Esophagus squamous epithelium (tissue), 5 donors: ENCODE data around the gene ACSF2. TPM values are rescaled to one million over a fixed set of nuclear protein-coding genes. Genes with fewer than 3 reads are reported as not detected.

ENCODE experiments used
- DNase-seq: peaks from one replicate; lab custom pipeline; 2025; lab: John Stamatoyannopoulos, UW
- H3K27ac ChIP-seq, 4 donors: fragments of 200-600 bp; sonication (generic); one replicate each; pipeline ENCODE4 v1.5.1; 2016 to 2019; ENCODE audit warnings: mild to moderate bottlenecking in 1 of 4
- H3K27me3 ChIP-seq, 4 donors: fragments of 200-600 bp; sonication (generic); 1 replicate in 3 of 4; 2 replicates in 1 of 4; pipeline versions ENCODE4 v1.5.1 to v1.6.0; 2017 to 2021; ENCODE audit warnings: antibody characterized with exemption in 1 of 4
- H3K36me3 ChIP-seq, 3 donors: fragments of 200-600 bp; sonication (generic); one replicate each; pipeline ENCODE4 v1.5.1; 2016 to 2019
- H3K4me1 ChIP-seq, 3 donors: fragments of 200-600 bp; sonication (generic); one replicate each; pipeline ENCODE4 v1.5.1; 2017 to 2019
- H3K4me3 ChIP-seq, 4 donors: fragments of 200-600 bp; sonication (generic); 1 replicate in 3 of 4; 2 replicates in 1 of 4; pipeline ENCODE4 v1.5.1; 2016 to 2019; ENCODE audit warnings: mild to moderate bottlenecking in 2 of 4, moderate library complexity in 1 of 4
- H3K9me3 ChIP-seq, 3 donors: fragments of 200-600 bp; sonication (generic); one replicate each; pipeline ENCODE4 v1.5.1; 2016 to 2019
- CTCF ChIP-seq, 6 experiments: fragments of 450-650 bp in 4 of 6; fragments of 200-600 bp in 2 of 6; sonication (generic) in 2 of 6; IDR thresholded peaks; one replicate each; pipeline ENCODE4 v1.5.1; 2016 to 2019; ENCODE audit warnings: antibody characterized with exemption in 6 of 6, mild to moderate bottlenecking in 4 of 6, moderate library complexity in 4 of 6
- POLR2A ChIP-seq, 4 donors: fragments of 450-650 bp; IDR thresholded peaks; one replicate each; pipeline ENCODE4 v1.6.1; 2017; ENCODE audit warnings: antibody characterized with exemption in 4 of 4, mild to moderate bottlenecking in 4 of 4, moderate library complexity in 3 of 4
- WGBS, 2 donors: methylation state at CpG; one replicate each; pipeline ENCODE4 v1.1.5; 2018; 5-methylcytosine and 5-hydroxymethylcytosine counted together
- intact Hi-C: fragments of 100-400 bp; cut with DNase I; formaldehyde crosslinking; loops from one replicate; pipeline ENCODE4 v1.15.0; 2022
- total RNA-seq, 4 donors: library from RNA; depleted of rRNA; stranded (reverse); fragments of >200 nt; gene quantifications; one replicate each; pipeline ENCODE4 v1.1.0, GENCODE V29; 2016
- donor health status: DM: yes; HTN: yes; CAD: no.

ACSF2 gene
- total RNA-seq, 4 donors from 2014 or later, result 7.0 to 26.3 (median 19.0) TPM

DNA sequence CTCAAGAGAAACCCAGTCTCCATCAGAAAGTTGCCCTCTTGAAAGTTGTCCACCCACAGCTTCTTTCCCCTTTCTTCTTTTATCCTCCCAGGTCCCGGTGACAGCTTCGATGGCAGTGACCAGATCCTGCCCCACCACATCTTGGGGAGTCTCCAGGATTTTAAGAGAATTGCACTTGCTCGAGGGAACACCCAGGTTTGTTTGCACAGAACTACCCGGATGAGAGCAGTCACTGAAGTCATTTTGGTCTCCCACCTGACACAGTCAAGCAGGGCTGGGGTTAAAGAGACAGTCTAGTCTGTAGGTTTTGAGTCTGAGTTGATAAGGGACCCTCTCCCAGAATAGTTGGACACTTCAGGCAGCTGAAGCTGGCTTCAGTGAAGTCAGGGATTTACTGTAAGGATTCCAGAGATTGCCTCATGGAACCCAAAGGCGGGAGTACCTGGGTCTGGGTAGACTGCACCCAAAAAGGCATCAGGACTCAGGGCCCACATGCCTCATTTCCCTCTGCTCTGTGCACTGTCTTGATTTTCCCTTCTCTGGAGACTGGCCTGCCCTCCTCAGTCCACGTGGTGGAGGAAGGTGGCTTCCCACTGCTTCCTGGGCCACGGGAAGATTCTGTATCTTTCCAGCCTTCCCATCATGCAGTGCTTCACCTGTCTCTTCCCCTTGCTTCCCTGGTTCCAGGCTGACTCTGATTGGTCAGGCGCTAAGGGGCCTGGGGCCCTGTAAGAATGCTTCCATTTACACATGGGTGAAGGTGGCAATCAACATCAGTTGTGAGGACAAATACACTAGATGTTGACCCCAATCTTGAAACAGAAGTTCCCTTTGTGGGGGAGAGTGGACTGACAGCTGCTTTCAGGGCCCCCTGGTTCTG is 91.7 kb downstream of the ACSF2 start:
- H3K9me3 ChIP-seq, result no peaks in the 10 kb centered on the region
- H3K27ac ChIP-seq, result no peak overlapping the region
- intact Hi-C loops, result no loop called here
- DNase-seq, result no peak
- no peak for TF ChIP-seq POLR2A (IDR thresholded peaks at IDR 0.05)
- TF ChIP-seq CTCF (IDR thresholded peaks at IDR 0.05), result no peak
- 76 to 85% methylated on average over 6 of the region's 8 CpGs for WGBS, 2 donors
- peaks cover 6 to 38% (median 8%) of the 10 kb centered on the region in 3 donors for H3K4me1 ChIP-seq
- no peaks in the 10 kb centered on the region for H3K36me3 ChIP-seq
- H3K27me3 ChIP-seq, result no peaks in the 10 kb centered on the region
- H3K4me3 ChIP-seq, result no peak overlapping the region

DNA sequence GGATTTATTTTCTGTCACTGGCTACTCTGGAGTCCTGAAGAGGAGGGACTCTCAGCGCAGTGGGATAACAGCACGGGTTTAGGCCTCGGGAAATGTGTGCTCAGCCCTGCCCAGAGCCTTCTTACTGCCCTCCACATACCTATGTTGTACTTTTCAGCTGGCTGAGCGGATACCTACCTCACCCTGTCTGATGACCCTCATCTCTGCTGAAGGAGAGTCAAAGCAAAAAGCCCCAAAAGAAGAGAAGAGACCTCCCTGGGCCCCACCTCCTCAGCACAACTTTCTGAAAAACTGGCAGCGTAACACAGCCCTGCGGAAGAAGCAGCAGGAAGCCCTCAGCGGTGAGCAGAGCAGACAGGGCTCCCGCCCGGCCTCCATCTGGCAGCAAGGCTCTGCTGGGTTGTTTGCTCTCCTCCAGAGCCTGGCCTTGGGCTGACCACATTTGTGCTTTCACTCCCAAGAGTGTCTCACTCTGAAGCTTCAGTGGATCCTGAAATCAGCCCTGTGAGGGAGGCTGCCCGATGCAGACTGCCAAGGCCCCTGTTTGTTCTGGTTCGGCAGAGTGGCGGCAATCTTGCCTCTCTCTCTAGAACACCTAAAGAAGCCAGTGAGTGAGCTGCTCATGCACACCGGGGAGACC is 92.5 kb downstream of the ACSF2 start:
- 85 to 94% methylated on average over 6 to 9 of the region's 13 CpGs for WGBS, 2 donors
- H3K27me3 ChIP-seq, result no peaks in the 10 kb centered on the region
- no peak for DNase-seq
- H3K4me1 ChIP-seq, result peaks cover 6 to 46% (median 8%) of the 10 kb centered on the region in 3 donors
- intact Hi-C loops, result no loop called here
- no peaks in the 10 kb centered on the region for H3K36me3 ChIP-seq
- H3K9me3 ChIP-seq, result no peaks in the 10 kb centered on the region
- H3K4me3 ChIP-seq, result no peak overlapping the region
- TF ChIP-seq CTCF (IDR thresholded peaks at IDR 0.05) (no peak), POLR2A (IDR thresholded peaks at IDR 0.05) (no peak)
- no peak overlapping the region for H3K27ac ChIP-seq

DNA sequence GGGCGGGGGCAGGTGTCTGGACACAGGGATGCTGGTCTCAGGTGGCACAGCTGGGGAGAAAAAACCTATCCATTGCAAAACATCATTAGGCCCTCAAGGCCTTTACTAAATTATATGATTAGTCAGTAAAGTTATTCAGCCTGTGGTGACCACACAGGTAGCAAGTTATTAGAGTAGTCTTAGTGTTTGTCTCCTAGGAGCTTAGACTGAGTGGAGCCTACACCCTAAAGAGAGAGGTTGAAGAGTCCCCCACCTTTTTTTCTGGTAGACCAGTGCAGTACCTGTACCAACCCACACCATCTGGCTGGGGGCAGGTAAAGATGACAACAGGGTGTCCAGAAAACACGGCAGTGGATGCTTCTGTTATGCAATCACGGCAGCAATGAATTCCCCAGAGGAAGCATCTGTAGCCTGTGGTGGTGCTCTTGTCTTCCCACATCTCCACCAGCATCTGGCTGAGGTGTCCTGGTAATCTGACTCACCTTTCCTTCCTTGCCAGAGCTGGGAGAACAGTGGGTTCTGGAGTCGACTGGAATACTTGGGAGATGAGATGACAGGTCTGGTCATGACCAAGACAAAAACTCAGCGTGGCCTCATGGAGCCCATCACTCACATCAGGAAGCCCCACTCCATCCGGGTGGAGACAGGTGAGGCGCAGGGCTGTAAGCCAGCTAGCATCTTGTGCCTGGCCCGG is 93.3 kb downstream of the ACSF2 start:
- intact Hi-C loops, result no loop called here
- 39 to 70% methylated on average over 2 to 5 of the region's 8 CpGs for WGBS, 2 donors
- TF ChIP-seq CTCF (IDR thresholded peaks at IDR 0.05) (no peak), POLR2A (IDR thresholded peaks at IDR 0.05) (no peak)
- H3K9me3 ChIP-seq, result no peaks in the 10 kb centered on the region
- H3K36me3 ChIP-seq, result no peaks in the 10 kb centered on the region
- H3K27ac ChIP-seq, result no peak overlapping the region
- peaks cover 6 to 48% (median 8%) of the 10 kb centered on the region in 3 donors for H3K4me1 ChIP-seq
- DNase-seq, result no peak
- no peaks in the 10 kb centered on the region for H3K27me3 ChIP-seq
- no peak overlapping the region for H3K4me3 ChIP-seq

DNA sequence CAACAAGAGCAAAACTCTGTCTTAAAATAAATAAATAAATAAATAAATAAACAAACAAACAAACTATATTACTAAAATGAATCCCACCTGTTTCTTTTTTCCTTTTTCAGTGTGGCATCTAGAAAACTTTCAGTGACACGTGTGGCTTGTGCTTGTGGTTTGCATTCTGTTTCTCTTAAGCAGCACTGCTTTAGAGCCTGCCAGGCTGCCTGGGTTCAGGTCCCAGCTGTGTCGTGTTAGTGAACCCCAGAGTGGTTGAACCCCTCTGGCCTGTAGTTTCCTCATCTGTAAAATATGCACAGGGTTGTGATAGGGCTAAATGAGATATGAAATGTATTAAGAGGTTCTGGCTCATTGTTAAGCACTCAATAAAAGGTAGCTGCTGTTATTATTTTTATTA is 94.5 kb downstream of the ACSF2 start:
- Histone ChIP-seq H3K4me3 (no peak overlapping the region), H3K4me1 (peaks cover under 1 to 36% (median under 1%) of the 10 kb centered on the region in 3 donors), H3K36me3 (no peaks in the 10 kb centered on the region), H3K9me3 (no peaks in the 10 kb centered on the region), H3K27me3 (no peaks in the 10 kb centered on the region), H3K27ac (no peak overlapping the region)
- WGBS, 2 donors, result 67 to 73% methylated on average over 2 of the region's 2 CpGs
- intact Hi-C loops, result no loop called here
- TF ChIP-seq CTCF (IDR thresholded peaks at IDR 0.05), result no peak
- TF ChIP-seq POLR2A (IDR thresholded peaks at IDR 0.05), result no peak
- DNase-seq, result no peak
